Vagina (tissue), 2 donors: ENCODE measurements around the gene FSTL3. TPM values are rescaled to one million over a fixed set of nuclear protein-coding genes. Genes with fewer than 3 reads are reported as not detected.

Experiments used
- DNase-seq, 2 donors: peaks; one replicate each; pipeline ENCODE4 v3.0.0-alpha.2; 2017; ENCODE audit errors: extremely low spot score in 2 of 2
- H3K27ac ChIP-seq: fragments of 200-600 bp; sonication (generic); one replicate; pipeline ENCODE4 v1.5.1; 2019
- H3K27me3 ChIP-seq: fragments of 200-600 bp; sonication (generic); one replicate; pipeline ENCODE4 v1.5.1; 2019
- H3K36me3 ChIP-seq, 2 donors: fragments of 200-600 bp; sonication (generic); one replicate each; pipeline ENCODE4 v1.5.1; 2017 to 2019
- H3K4me1 ChIP-seq: fragments of 200-600 bp; sonication (generic); one replicate; pipeline ENCODE4 v1.5.1; 2019
- H3K4me3 ChIP-seq, 2 donors: fragments of 200-600 bp; sonication (generic); 1 replicate in 1 of 2; 2 replicates in 1 of 2; pipeline ENCODE4 v1.5.1; 2016 to 2019
- H3K9me3 ChIP-seq: fragments of 200-600 bp; sonication (generic); one replicate; pipeline ENCODE4 v1.5.1; 2019
- CTCF ChIP-seq, 3 experiments: fragments of 450-650 bp in 2 of 3; fragments of 200-600 bp in 1 of 3; sonication (generic) in 1 of 3; IDR thresholded peaks; one replicate each; pipeline ENCODE4 v1.5.1; 2017 to 2019; ENCODE audit warnings: antibody characterized with exemption in 3 of 3, mild to moderate bottlenecking in 2 of 3, moderate library complexity in 2 of 3
- POLR2A ChIP-seq, 2 donors: fragments of 450-650 bp; IDR thresholded peaks; one replicate each; pipeline ENCODE4 v1.6.1; 2017; ENCODE audit warnings: antibody characterized with exemption in 2 of 2, mild to moderate bottlenecking in 2 of 2, moderate library complexity in 2 of 2
- POLR2AphosphoS5 ChIP-seq, 2 donors: sonication (generic); formaldehyde crosslinking; IDR thresholded peaks; one replicate each; pipeline ENCODE4 v1.9.0; 2017; ENCODE audit warnings: antibody characterized with exemption in 2 of 2, mild to moderate bottlenecking in 2 of 2, low read depth in 1 of 2; ENCODE audit not compliant: insufficient read depth in 1 of 2
- intact Hi-C: fragments of 100-400 bp; cut with DNase I; formaldehyde crosslinking; loops from one replicate; pipeline ENCODE4 v1.15.1; 2023
- total RNA-seq: library from RNA; depleted of rRNA; stranded (reverse); fragments of >200 nt; gene quantifications from one replicate; pipeline ENCODE4 v1.2.3, GENCODE V29; 2016

The FSTL3 gene
- total RNA-seq, 1 donor from 2014 or later = 129 TPM

DNA sequence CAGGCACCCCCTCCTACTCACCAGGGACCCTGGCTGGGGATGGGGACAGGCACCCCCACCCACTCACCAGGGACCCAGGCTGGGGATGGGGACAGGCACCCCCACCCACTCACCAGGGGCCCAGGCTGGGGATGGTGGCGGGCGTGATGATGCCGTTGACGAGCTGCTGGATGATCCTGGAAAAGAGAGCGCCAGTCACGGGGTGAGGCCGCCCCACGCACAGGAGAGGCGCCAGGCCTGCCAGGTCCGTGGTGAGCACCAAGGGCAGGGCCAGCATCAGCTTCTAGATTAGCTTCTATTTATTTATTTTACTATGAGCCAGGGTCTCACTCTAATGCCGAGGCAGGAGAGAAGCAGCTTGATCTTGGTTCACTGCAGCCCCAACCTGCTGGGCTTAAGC lies 26.1 kb upstream of the FSTL3 start:
- TF ChIP-seq POLR2A (IDR thresholded peaks at IDR 0.05) = no peak
- TF ChIP-seq POLR2AphosphoS5 (IDR thresholded peaks at IDR 0.05; ENCODE audit: insufficient read depth in 1 of 2, low read depth in 1 of 2) = no peak
- TF ChIP-seq CTCF (IDR thresholded peaks at IDR 0.05) = no peak
- Histone ChIP-seq H3K4me1 (no peaks in the 10 kb centered on the region), H3K4me3 (no peak overlapping the region), H3K36me3 (peaks cover 0 to 69% of the 10 kb centered on the region in 2 donors), H3K27ac (no peak overlapping the region), H3K9me3 (no peaks in the 10 kb centered on the region), H3K27me3 (no peaks in the 10 kb centered on the region)
- no peak for DNase-seq
- intact Hi-C loops = no loop called here

- Histone ChIP-seq H3K36me3 (peaks cover 0 to 61% of the 10 kb centered on the region in 2 donors), H3K27me3 (no peaks in the 10 kb centered on the region), H3K4me3 (no peak overlapping the region), H3K9me3 (no peaks in the 10 kb centered on the region), H3K4me1 (no peaks in the 10 kb centered on the region), H3K27ac (no peak overlapping the region)
- intact Hi-C loops = no loop called here
- TF ChIP-seq POLR2AphosphoS5 (IDR thresholded peaks at IDR 0.05; ENCODE audit: insufficient read depth in 1 of 2, low read depth in 1 of 2) (no peak), CTCF (IDR thresholded peaks at IDR 0.05) (no peak), POLR2A (IDR thresholded peaks at IDR 0.05) (no peak)
- no peak for DNase-seq
These were observed 24.9 kb upstream of the FSTL3 start for GRCh38 chr19:651114-651818.

DNA sequence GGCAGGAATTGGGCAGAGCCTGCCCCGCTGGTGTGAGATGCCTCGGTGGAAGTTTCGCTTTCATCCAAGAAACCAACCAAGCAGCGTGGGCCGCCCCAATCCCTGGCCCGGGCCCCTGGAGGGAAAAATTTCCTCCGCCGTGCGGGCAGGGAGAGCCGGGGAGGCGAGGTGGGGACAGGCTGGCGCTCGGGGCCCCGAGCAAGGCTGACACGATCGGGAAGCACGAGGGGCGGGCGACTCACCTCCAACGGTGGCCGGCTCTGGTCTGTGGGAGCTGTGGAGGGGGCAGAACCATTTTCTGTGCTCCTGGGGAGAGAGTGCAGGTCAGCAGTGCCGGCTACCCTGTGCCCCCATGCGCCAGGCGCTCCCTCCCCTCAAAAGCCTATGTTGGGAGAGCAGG lies 24.2 kb upstream of the FSTL3 start:
- H3K27me3 ChIP-seq = no peaks in the 10 kb centered on the region
- peaks cover 0 to 54% of the 10 kb centered on the region in 2 donors for H3K36me3 ChIP-seq
- no peak for DNase-seq
- peaks cover under 1% of the 10 kb centered on the region for H3K4me1 ChIP-seq
- no peak overlapping the region for H3K27ac ChIP-seq
- H3K4me3 ChIP-seq = no peak overlapping the region
- intact Hi-C loops = no loop called here
- TF ChIP-seq POLR2AphosphoS5 (IDR thresholded peaks at IDR 0.05; ENCODE audit: insufficient read depth in 1 of 2, low read depth in 1 of 2) (no peak), POLR2A (IDR thresholded peaks at IDR 0.05) (no peak), CTCF (IDR thresholded peaks at IDR 0.05) (no peak)
- no peaks in the 10 kb centered on the region for H3K9me3 ChIP-seq

- peaks cover 0 to 47% of the 10 kb centered on the region in 2 donors for H3K36me3 ChIP-seq
- no peaks in the 10 kb centered on the region for H3K27me3 ChIP-seq
- intact Hi-C loops = no loop called here
- no peaks in the 10 kb centered on the region for H3K9me3 ChIP-seq
- TF ChIP-seq POLR2AphosphoS5 (IDR thresholded peaks at IDR 0.05; ENCODE audit: insufficient read depth in 1 of 2, low read depth in 1 of 2) = no peak
- TF ChIP-seq POLR2A (IDR thresholded peaks at IDR 0.05) = no peak
- no peak for TF ChIP-seq CTCF (IDR thresholded peaks at IDR 0.05)
- no peak overlapping the region for H3K27ac ChIP-seq
- peaks cover 7% of the 10 kb centered on the region for H3K4me1 ChIP-seq
- DNase-seq = no peak
- H3K4me3 ChIP-seq = no peak overlapping the region
These were observed 23.5 kb upstream of the FSTL3 start for GRCh38 chr19:652467-653389.
